Naive thymus-derived CD4-positive, alpha-beta T cell (primary cell): Measurements from ENCODE around the gene OR8H2. TPM values are rescaled to one million over a fixed set of nuclear protein-coding genes. Genes with fewer than 3 reads are reported as not detected.
"Not testable (repeated sequence)": the region's sequence is repeated elsewhere in the genome, so short reads cannot be mapped to it uniquely, and the experiment has no call there.

Source experiments
- ATAC-seq: fragments of 150-1000 bp; cut with Tn5 transposase; 2 replicates; pipeline ENCODE4 v1.10.0; 2021; ENCODE audit warnings: mild to moderate bottlenecking, moderate library complexity
- CTCF ChIA-PET: fragments of 350-600 bp; sonication (Branson Sonifier 250); formaldehyde crosslinking; loops from one replicate; lab custom pipeline; 2021; ENCODE audit warnings: antibody characterized with exemption; lab: Charles Lee
- POLR2A ChIA-PET: fragments of 350-600 bp; sonication (Branson Sonifier 250); formaldehyde crosslinking; loops from one replicate; lab custom pipeline; 2021; ENCODE audit warnings: antibody characterized with exemption, inconsistent platforms; lab: Charles Lee
- DNase-seq, 9 donors: peaks; one replicate each; pipeline versions ENCODE4 v3.0.0 to v3.0.0-alpha.2; 2020 to 2022; ENCODE audit warnings: mixed read lengths in 1 of 9
- H3K27ac ChIP-seq: one replicate; pipeline ENCODE4 v1.7.0; 2013; ENCODE audit warnings: mild to moderate bottlenecking, low read depth, low read length, moderate library complexity
- H3K27me3 ChIP-seq, 2 donors: one replicate each; pipeline ENCODE4 v1.7.0; 2013; ENCODE audit warnings: low read length in 2 of 2, mild to moderate bottlenecking in 2 of 2, moderate library complexity in 2 of 2; ENCODE audit not compliant: control insufficient read depth in 2 of 2, insufficient read depth in 2 of 2
- H3K36me3 ChIP-seq, 3 experiments: 1 replicate in 2 of 3; 2 replicates in 1 of 3; pipeline ENCODE4 v1.7.0; 2013; ENCODE audit warnings: low read length in 3 of 3, mild to moderate bottlenecking in 3 of 3, moderate library complexity in 1 of 3; ENCODE audit not compliant: insufficient read depth in 3 of 3, control insufficient read depth in 2 of 3
- H3K4me1 ChIP-seq, 2 donors: one replicate each; pipeline ENCODE4 v1.7.0; 2013; ENCODE audit warnings: low read length in 2 of 2, mild to moderate bottlenecking in 2 of 2, moderate library complexity in 1 of 2; ENCODE audit not compliant: control insufficient read depth in 2 of 2, insufficient read depth in 2 of 2
- H3K4me3 ChIP-seq: 2 replicates; pipeline ENCODE4 v1.7.0; 2013; ENCODE audit warnings: mild to moderate bottlenecking, low read length
- H3K9me3 ChIP-seq, 3 experiments: 1 replicate in 2 of 3; 2 replicates in 1 of 3; pipeline ENCODE4 v1.7.0; 2013; ENCODE audit warnings: low read length in 3 of 3; ENCODE audit not compliant: control insufficient read depth in 2 of 3
- H3K27ac Mint-ChIP-seq, 9 donors: one replicate each; pipeline ENCODE4 v1.8.0; 2020 to 2022; ENCODE audit warnings: mixed read lengths in 9 of 9, mild to moderate bottlenecking in 8 of 9, moderate library complexity in 5 of 9, inconsistent platforms in 2 of 9
- H3K27me3 Mint-ChIP-seq, 5 donors: one replicate each; pipeline ENCODE4 v1.8.0; 2021 to 2022; ENCODE audit warnings: mixed read lengths in 5 of 5, mild to moderate bottlenecking in 1 of 5
- H3K36me3 Mint-ChIP-seq, 5 donors: one replicate each; pipeline ENCODE4 v1.8.0; 2020 to 2022; ENCODE audit warnings: mixed read lengths in 5 of 5, mild to moderate bottlenecking in 3 of 5, inconsistent platforms in 1 of 5
- H3K4me1 Mint-ChIP-seq, 7 donors: one replicate each; pipeline ENCODE4 v1.8.0; 2020 to 2022; ENCODE audit warnings: mixed read lengths in 7 of 7, mild to moderate bottlenecking in 3 of 7, inconsistent platforms in 1 of 7
- H3K4me3 Mint-ChIP-seq, 10 donors: one replicate each; pipeline ENCODE4 v1.8.0; 2020 to 2022; ENCODE audit warnings: mild to moderate bottlenecking in 10 of 10, mixed read lengths in 10 of 10, moderate library complexity in 6 of 10, inconsistent platforms in 2 of 10
- H3K9me3 Mint-ChIP-seq, 11 donors: one replicate each; pipeline ENCODE4 v1.8.0; 2020 to 2022; ENCODE audit warnings: mixed read lengths in 11 of 11, mild to moderate bottlenecking in 4 of 11, inconsistent platforms in 1 of 11, moderate library complexity in 1 of 11
- intact Hi-C, 2 donors: fragments of 100-400 bp; cut with micrococcal nuclease; formaldehyde crosslinking; loops; one replicate each; pipeline ENCODE4 v1.15.1; 2023
- polyA plus RNA-seq, 2 donors: library from polyadenylated mRNA; unstranded; fragments of 300-500 nt; fragmentation: Illumina TruSeq; gene quantifications; one replicate each; pipeline ENCODE4 v1.2.3, GENCODE V29; 2021
- total RNA-seq, 6 experiments: library from RNA in 5 of 6; stranded (reverse) in 5 of 6; gene quantifications; 1 replicate in 5 of 6; 2 replicates in 1 of 6; pipeline ENCODE4 v1.2.3 and lab custom pipeline; 2021 to 2026

The OR8H2 gene, protein sequence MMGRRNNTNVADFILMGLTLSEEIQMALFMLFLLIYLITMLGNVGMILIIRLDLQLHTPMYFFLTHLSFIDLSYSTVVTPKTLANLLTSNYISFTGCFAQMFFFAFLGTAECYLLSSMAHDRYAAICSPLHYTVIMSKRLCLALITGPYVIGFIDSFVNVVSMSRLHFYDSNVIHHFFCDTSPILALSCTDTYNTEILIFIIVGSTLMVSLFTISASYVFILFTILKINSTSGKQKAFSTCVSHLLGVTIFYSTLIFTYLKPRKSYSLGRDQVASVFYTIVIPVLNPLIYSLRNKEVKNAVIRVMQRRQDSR
- total RNA-seq (not detected), polyA plus RNA-seq (not detected), total RNA-seq (lab: John Stamatoyannopoulos, UW) (not detected)

DNA sequence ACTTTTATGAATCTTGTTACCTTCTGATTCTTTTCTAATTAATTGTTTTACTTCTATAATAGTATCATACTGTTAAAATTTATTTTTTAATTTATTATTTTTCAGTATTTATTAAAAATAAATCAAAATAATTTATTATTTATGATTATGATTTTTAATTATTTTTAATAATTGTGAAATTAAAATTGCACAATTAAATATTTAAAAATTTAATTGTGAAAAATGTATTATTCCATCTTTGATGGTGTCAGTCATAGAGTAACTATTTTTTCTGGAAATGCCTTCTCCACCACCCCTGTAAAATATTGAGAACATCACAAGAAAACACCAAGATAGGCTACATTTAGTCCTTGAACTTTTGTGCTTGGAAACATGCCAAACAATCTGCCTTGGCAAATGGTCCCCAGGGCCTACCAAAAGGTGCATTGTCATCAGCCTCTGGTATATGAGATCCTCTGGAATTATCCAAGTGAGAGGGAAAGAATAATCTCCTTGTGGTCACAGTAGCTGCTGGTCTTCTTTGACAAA is at the start of gene OR8H2:
OR8H2 (plus strand) TSS at position 478 of the 528 bp plus-strand sequence. CDS start 1,356 bp downstream, outside the sequence.
- Mint-ChIP-seq H3K27ac (no peak within 1 kb of the TSS), H3K4me1 (no peaks in the 10 kb centered on the region), H3K36me3 (no peaks in the 10 kb centered on the region), H3K4me3 (no peak within 1 kb of the TSS), H3K9me3 (peaks cover 4 to 12% (median 10%) of the 10 kb centered on the region in 11 donors), H3K27me3 (no peaks in the 10 kb centered on the region)
- ChIA-PET CTCF (no interaction called here), POLR2A (no interaction called here)
- Histone ChIP-seq H3K36me3 (no peaks in the 10 kb centered on the region), H3K27me3 (no peaks in the 10 kb centered on the region), H3K27ac (no peak within 1 kb of the TSS), H3K4me1 (no peaks in the 10 kb centered on the region), H3K4me3 (no peak within 1 kb of the TSS), H3K9me3 (no peaks in the 10 kb centered on the region)
- ATAC-seq (no peak), DNase-seq (no peak)
- intact Hi-C loops, result no loop called here

DNA sequence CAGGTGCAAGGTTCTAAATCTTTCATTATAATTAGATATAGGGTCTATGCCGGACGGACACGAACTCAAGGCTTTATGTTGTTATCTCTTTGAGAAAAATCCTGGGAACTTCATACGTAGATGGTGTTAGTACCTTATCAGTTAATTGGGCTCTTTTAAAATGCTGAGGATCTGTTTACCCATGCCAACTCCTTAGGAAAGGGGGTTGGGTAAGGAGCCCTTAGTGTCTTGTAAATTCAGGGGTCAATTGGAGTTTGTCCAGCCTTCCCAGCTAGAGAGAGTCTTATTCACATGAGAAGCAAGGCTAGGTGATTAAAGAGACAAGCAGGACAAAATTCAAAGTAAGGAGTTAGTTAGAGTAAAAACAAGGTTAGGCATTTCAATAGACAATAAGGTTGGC is 47.1 kb upstream of the OR8H2 start:
- H3K4me1 Mint-ChIP-seq, H3K36me3 ChIP-seq, DNase-seq, H3K27ac ChIP-seq, H3K27me3 Mint-ChIP-seq, CTCF ChIA-PET, H3K27me3 ChIP-seq, H3K4me3 ChIP-seq, H3K27ac Mint-ChIP-seq, H3K36me3 Mint-ChIP-seq, H3K9me3 ChIP-seq, H3K4me3 Mint-ChIP-seq, intact Hi-C loops, H3K4me1 ChIP-seq, ATAC-seq, POLR2A ChIA-PET: not testable (repeated sequence)
- H3K9me3 Mint-ChIP-seq, result peaks cover 9 to 44% (median 13%) of the 10 kb centered on the region in 11 donors

DNA sequence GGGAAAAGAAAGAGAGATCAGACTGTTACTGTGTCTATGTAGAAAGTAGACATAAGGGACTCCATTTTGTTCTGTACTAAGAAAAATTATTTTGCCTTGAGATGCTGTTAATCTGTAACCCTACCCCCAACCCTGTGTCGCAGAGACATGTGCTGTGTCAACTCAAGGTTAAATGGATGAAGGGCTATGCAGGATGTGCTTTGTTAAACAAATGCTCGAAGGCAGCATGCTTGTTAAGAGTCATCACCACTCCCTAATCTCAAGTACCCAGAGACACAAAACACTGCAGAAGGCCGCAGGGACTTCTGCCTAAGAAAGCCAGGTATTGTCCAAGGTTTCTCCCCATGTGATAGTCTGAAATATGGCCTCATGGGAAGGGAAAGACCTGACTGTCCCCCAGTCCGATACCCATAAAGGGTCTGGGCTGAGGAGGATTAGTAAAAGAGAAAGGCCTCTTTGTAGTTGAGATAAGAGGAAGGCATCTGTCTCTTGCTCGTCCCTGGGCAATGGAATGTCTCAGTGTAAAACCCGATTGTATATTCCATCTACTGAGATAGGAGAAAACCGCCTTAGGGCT is 45.7 kb upstream of the OR8H2 start:
- POLR2A ChIA-PET, H3K36me3 Mint-ChIP-seq, H3K27me3 Mint-ChIP-seq, H3K4me3 ChIP-seq, ATAC-seq, H3K27ac Mint-ChIP-seq, H3K27me3 ChIP-seq, H3K4me3 Mint-ChIP-seq, DNase-seq, H3K4me1 ChIP-seq, H3K4me1 Mint-ChIP-seq, H3K9me3 ChIP-seq, intact Hi-C loops, H3K36me3 ChIP-seq, H3K27ac ChIP-seq, CTCF ChIA-PET: not testable (repeated sequence)
- H3K9me3 Mint-ChIP-seq, result peaks cover 5 to 36% (median 11%) of the 10 kb centered on the region in 11 donors

DNA sequence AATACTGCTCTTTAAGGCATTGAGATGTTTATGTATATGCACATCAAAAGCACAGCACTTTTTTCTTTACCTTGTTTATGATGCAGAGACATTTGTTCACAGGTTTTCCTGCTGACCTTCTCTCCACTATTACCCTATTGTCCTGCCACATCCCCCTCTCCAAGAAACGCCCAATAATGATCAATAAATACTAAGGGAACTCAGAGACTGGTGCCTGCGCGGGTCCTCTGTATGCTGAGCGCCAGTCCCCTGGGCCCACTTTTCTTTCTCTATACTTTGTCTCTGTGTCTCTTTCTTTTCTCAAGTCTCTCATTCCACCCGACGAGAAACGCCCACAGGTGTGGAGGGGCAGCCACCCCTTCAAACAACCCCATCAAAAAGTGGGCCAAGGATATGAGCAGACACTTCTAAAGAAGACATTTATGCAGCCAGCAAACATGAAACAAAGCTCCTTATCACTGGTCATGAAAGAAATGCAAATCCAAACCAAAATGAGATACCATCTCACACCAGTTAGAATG is 45.2 kb upstream of the OR8H2 start:
- H3K27ac Mint-ChIP-seq, H3K27ac ChIP-seq, H3K4me3 ChIP-seq, H3K4me1 Mint-ChIP-seq, CTCF ChIA-PET, ATAC-seq, H3K9me3 ChIP-seq, H3K36me3 ChIP-seq, intact Hi-C loops, H3K27me3 Mint-ChIP-seq, H3K4me3 Mint-ChIP-seq, H3K4me1 ChIP-seq, H3K36me3 Mint-ChIP-seq, H3K27me3 ChIP-seq, POLR2A ChIA-PET, DNase-seq: not testable (repeated sequence)
- peaks cover 5 to 41% (median 11%) of the 10 kb centered on the region in 11 donors for H3K9me3 Mint-ChIP-seq

DNA sequence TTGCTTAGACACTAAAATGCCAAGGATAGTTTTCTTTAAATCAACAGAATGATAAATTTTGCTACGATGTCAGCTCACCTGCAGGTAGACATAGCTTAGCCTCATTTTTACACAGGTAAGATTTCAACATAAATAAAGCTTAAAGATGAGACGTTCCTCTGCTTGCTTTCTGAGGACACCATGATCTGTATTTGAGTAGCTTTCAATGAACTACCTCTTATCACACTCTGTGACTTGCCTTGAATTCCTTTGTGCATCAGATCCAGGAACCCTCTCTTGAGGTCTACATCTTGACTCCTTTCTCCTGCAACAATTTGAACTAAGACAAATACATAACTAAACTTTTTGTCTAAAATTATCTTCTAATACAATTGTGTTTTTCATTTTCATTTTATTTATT is 36.5 kb upstream of the OR8H2 start:
- Histone ChIP-seq H3K4me1 (no peaks in the 10 kb centered on the region), H3K36me3 (no peaks in the 10 kb centered on the region), H3K9me3 (no peaks in the 10 kb centered on the region), H3K27ac (no peak overlapping the region), H3K27me3 (no peaks in the 10 kb centered on the region), H3K4me3 (no peak overlapping the region)
- intact Hi-C loops, result no loop called here
- Mint-ChIP-seq H3K36me3 (no peaks in the 10 kb centered on the region), H3K27me3 (no peaks in the 10 kb centered on the region), H3K4me1 (no peaks in the 10 kb centered on the region), H3K27ac (no peak overlapping the region), H3K4me3 (no peak overlapping the region), H3K9me3 (peaks cover 0 to 21% (median 7%) of the 10 kb centered on the region in 11 donors)
- POLR2A ChIA-PET, result no interaction called here
- DNase-seq (no peak), ATAC-seq (no peak)
- CTCF ChIA-PET, result no interaction called here

DNA sequence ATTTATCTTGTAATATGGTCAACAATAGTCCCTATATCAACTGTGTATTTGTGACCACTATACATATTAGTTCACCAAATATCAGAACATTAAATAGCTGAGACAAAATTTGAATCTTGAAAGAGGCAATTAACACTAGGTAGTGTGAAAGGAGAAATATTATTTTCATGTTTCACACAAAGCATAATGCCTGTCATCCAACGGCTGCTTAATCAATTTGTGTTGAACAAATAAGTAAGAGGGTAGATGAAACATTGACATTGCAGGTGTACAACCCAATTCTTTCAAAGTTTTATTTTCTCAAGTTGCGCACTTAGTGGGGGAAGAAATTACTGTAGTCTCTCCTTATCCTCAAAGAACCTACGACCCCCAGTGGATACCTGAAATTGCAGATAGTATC is 13.8 kb upstream of the OR8H2 start:
- ChIA-PET POLR2A (no interaction called here), CTCF (no interaction called here)
- no peak for DNase-seq
- no peaks in the 10 kb centered on the region for H3K36me3 ChIP-seq
- intact Hi-C loops, result loop anchor here in 1 of 2 donors (10.0 kb wide), 1 partner anchor 65 kb away; the partner anchor contains the start of gene OR5AS1
- H3K27me3 ChIP-seq, result no peaks in the 10 kb centered on the region
- Mint-ChIP-seq H3K4me3 (no peak overlapping the region), H3K27me3 (no peaks in the 10 kb centered on the region), H3K9me3 (peaks cover 0 to 27% (median 5%) of the 10 kb centered on the region in 11 donors), H3K27ac (no peak overlapping the region), H3K4me1 (no peaks in the 10 kb centered on the region), H3K36me3 (no peaks in the 10 kb centered on the region)
- no peaks in the 10 kb centered on the region for H3K4me1 ChIP-seq
- H3K4me3 ChIP-seq, result no peak overlapping the region
- H3K9me3 ChIP-seq, result no peaks in the 10 kb centered on the region
- H3K27ac ChIP-seq, result no peak overlapping the region
- no peak for ATAC-seq
